ENCODE measurements around the gene CDKL1. TPM values are rescaled to one million over a fixed set of nuclear protein-coding genes. Genes with fewer than 3 reads are reported as not detected.

The CDKL1 gene
- total RNA-seq, 1 donor: 10.5 TPM

DNA sequence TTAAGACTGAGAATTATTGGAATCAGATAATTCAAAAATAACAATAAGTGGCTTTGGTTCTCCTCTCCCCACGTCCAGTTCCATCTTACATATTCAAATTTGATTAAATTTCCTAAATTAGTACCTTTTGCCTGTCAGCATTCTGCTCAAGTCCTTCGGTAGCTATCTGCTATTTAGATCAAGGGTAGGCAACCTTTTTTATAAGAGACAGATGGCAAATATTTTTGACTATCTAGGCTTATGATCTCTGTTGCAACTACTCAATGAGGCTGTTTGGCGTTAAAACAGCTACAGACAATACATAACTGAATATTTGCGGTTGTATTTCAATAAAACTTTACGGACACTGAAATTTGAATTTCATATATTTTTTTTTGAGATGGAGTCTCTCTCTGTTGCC, 106.4 kb downstream of the CDKL1 start:
- H4K20me1 ChIP-seq (ENCODE audit: insufficient read depth, low read length): no peaks in the 10 kb centered on the region
- H3K27ac ChIP-seq (ENCODE audit: low read depth, low read length): no peak overlapping the region
- TF ChIP-seq, protein P1, sequence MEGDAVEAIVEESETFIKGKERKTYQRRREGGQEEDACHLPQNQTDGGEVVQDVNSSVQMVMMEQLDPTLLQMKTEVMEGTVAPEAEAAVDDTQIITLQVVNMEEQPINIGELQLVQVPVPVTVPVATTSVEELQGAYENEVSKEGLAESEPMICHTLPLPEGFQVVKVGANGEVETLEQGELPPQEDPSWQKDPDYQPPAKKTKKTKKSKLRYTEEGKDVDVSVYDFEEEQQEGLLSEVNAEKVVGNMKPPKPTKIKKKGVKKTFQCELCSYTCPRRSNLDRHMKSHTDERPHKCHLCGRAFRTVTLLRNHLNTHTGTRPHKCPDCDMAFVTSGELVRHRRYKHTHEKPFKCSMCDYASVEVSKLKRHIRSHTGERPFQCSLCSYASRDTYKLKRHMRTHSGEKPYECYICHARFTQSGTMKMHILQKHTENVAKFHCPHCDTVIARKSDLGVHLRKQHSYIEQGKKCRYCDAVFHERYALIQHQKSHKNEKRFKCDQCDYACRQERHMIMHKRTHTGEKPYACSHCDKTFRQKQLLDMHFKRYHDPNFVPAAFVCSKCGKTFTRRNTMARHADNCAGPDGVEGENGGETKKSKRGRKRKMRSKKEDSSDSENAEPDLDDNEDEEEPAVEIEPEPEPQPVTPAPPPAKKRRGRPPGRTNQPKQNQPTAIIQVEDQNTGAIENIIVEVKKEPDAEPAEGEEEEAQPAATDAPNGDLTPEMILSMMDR (IDR thresholded peaks at IDR 0.05; ENCODE audit: extremely low read depth, low read depth, low read length): no peak
- no peaks in the 10 kb centered on the region for H3K79me2 ChIP-seq (ENCODE audit: insufficient read depth, low read length)
- H3K9me3 ChIP-seq (ENCODE audit: low read depth, low read length): no peaks in the 10 kb centered on the region
- H3K27me3 ChIP-seq (ENCODE audit: insufficient read depth, low read length): no peaks in the 10 kb centered on the region
- DNase-seq (ENCODE audit: insufficient read length, low spot score, missing footprints): no peak
- no peak overlapping the region for H3K4me3 ChIP-seq (ENCODE audit: insufficient read depth, low read length)
- H3K36me3 ChIP-seq (ENCODE audit: insufficient read depth, low read length): no peaks in the 10 kb centered on the region
- H2AFZ ChIP-seq (ENCODE audit: low read length): no peak overlapping the region
- no peak overlapping the region for H3K4me2 ChIP-seq (ENCODE audit: insufficient read depth, low read length)
- no peaks in the 10 kb centered on the region for H3K4me1 ChIP-seq (ENCODE audit: insufficient read depth, low read length)

DNA sequence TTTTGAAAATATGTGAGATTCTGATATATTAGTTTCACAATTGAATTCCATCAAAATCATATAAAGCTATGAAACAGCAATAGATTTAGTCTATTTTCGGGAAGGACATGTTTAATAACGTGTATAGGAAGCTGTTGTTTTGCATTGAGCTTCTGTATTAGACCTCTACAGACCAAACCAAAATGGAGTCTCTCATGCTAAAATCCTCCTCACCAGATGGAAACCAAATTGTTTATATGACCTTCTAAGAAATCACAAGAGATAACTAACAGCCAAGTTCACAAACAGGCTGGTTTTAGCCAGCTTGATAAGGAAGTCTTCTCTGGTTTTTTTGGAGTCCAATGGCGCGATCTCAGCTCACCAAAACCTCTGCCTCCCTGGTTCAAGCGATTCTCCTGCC, 108.5 kb downstream of the CDKL1 start:
- no peak overlapping the region for H3K4me3 ChIP-seq (ENCODE audit: insufficient read depth, low read length)
- H3K27ac ChIP-seq (ENCODE audit: low read depth, low read length): no peak overlapping the region
- DNase-seq (ENCODE audit: insufficient read length, low spot score, missing footprints): no peak
- no peak overlapping the region for H3K4me2 ChIP-seq (ENCODE audit: insufficient read depth, low read length)
- H3K4me1 ChIP-seq (ENCODE audit: insufficient read depth, low read length): no peaks in the 10 kb centered on the region
- H2AFZ ChIP-seq (ENCODE audit: low read length): no peak overlapping the region
- H3K27me3 ChIP-seq (ENCODE audit: insufficient read depth, low read length): no peaks in the 10 kb centered on the region
- H3K9me3 ChIP-seq (ENCODE audit: low read depth, low read length): no peaks in the 10 kb centered on the region
- no peaks in the 10 kb centered on the region for H4K20me1 ChIP-seq (ENCODE audit: insufficient read depth, low read length)
- TF ChIP-seq, protein P1 (IDR thresholded peaks at IDR 0.05; ENCODE audit: extremely low read depth, low read depth, low read length): no peak
- H3K79me2 ChIP-seq (ENCODE audit: insufficient read depth, low read length): no peaks in the 10 kb centered on the region
- H3K36me3 ChIP-seq (ENCODE audit: insufficient read depth, low read length): no peaks in the 10 kb centered on the region

DNA sequence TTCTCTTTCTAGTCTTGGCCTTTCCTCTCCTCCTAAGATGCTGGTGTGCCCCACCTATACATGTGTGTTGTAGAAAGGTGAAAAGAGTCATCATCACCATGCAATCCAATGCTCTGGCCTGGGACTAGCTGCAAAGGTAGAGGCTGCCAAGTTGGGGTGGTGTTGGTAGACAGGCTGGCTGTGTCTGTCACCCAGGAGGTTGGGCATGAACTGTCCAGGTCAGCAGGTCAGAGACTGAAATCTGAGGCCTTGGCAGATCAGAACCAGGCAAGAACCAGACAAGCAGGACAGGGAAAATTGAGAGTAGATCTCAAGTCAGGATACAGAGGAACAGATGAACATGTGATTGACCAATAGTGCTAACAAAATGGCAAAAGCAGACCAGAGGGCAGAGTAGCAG, 110.8 kb downstream of the CDKL1 start:
- H3K79me2 ChIP-seq (ENCODE audit: insufficient read depth, low read length): no peaks in the 10 kb centered on the region
- H3K4me1 ChIP-seq (ENCODE audit: insufficient read depth, low read length): no peaks in the 10 kb centered on the region
- no peaks in the 10 kb centered on the region for H3K9me3 ChIP-seq (ENCODE audit: low read depth, low read length)
- H2AFZ ChIP-seq (ENCODE audit: low read length): no peak overlapping the region
- no peak overlapping the region for H3K4me2 ChIP-seq (ENCODE audit: insufficient read depth, low read length)
- TF ChIP-seq, protein P1 (IDR thresholded peaks at IDR 0.05; ENCODE audit: extremely low read depth, low read depth, low read length): no peak
- H4K20me1 ChIP-seq (ENCODE audit: insufficient read depth, low read length): no peaks in the 10 kb centered on the region
- H3K27ac ChIP-seq (ENCODE audit: low read depth, low read length): no peak overlapping the region
- DNase-seq (ENCODE audit: insufficient read length, low spot score, missing footprints): no peak
- H3K36me3 ChIP-seq (ENCODE audit: insufficient read depth, low read length): no peaks in the 10 kb centered on the region
- no peak overlapping the region for H3K4me3 ChIP-seq (ENCODE audit: insufficient read depth, low read length)
- H3K27me3 ChIP-seq (ENCODE audit: insufficient read depth, low read length): no peaks in the 10 kb centered on the region

Small RNA genes within 50 kb of the gene (small RNA-seq; reads per million reads assigned to genes)
- 0.30 reads per million for gene MIR4504

Other genes starting within 250 kb of the CDKL1 start
- 29.7 and 30.6 TPM in 2 replicates for gene SOS2, start 165.3 kb downstream of the CDKL1 start, total RNA-seq
- gene L2HGDH, start 84.7 kb downstream of the CDKL1 start, total RNA-seq: 3.2 and 3.6 TPM in 2 replicates
- 7.2 and 9.4 TPM in 2 replicates for gene DMAC2L, start 84.6 kb downstream of the CDKL1 start, total RNA-seq
- gene MAP4K5, start 135.7 kb upstream of the CDKL1 start, total RNA-seq: 105 and 134 TPM in 2 replicates
- 6.5 and 8.5 TPM in 2 replicates for gene ATL1, start 163.3 kb upstream of the CDKL1 start, total RNA-seq

All from osteoblast (primary cell).